Retinal pigment epithelial cell (primary cell): ENCODE measurements around the gene OXGR1.

Source experiments
- DNase-seq: peaks from one replicate; pipeline ENCODE4 v3.0.0-alpha.2; 2010; ENCODE audit warnings: low read depth
- H3K4me3 ChIP-seq: 2 replicates; pipeline ENCODE4 v1.5.1; 2011; ENCODE audit warnings: mild to moderate bottlenecking, low read length, control low read depth, moderate library complexity
- CTCF ChIP-seq: conservative IDR thresholded peaks from 2 replicates; pipeline ENCODE4 v1.5.1; 2011; ENCODE audit warnings: low read depth, low read length, control low read depth, inconsistent platforms

The OXGR1 gene

GRCh38 chr13:97023117-97023516, 28.8 kb upstream of the OXGR1 start:
- no peak for TF ChIP-seq CTCF
- H3K4me3 ChIP-seq, result no peak overlapping the region
- no peak for DNase-seq

GRCh38 chr13:97021241-97021640, 27.0 kb upstream of the OXGR1 start:
- DNase-seq, result no peak
- no peak overlapping the region for H3K4me3 ChIP-seq
- TF ChIP-seq CTCF, result no peak

GRCh38 chr13:97020689-97021240, 26.5 kb upstream of the OXGR1 start:
- TF ChIP-seq CTCF, result no peak
- no peak for DNase-seq
- H3K4me3 ChIP-seq, result no peak overlapping the region

GRCh38 chr13:97020194-97020593, 25.9 kb upstream of the OXGR1 start:
- DNase-seq, result no peak

GRCh38 chr13:97019236-97019635, 25.0 kb upstream of the OXGR1 start:
- no peak for TF ChIP-seq CTCF
- no peak overlapping the region for H3K4me3 ChIP-seq
- no peak for DNase-seq

More at GRCh38 chr13:97020194-97020593, 25.9 kb upstream of the OXGR1 start:
- H3K4me3 ChIP-seq, result no peak overlapping the region
- no peak for TF ChIP-seq CTCF

GRCh38 chr13:97018029-97018819, 23.9 kb upstream of the OXGR1 start:
- peak overlapping the region; percentile 49 for H3K4me3 ChIP-seq
- peak; percentile 92 for TF ChIP-seq CTCF
- no peak for DNase-seq

GRCh38 chr13:97017322-97017721, 23.0 kb upstream of the OXGR1 start:
- H3K4me3 ChIP-seq, result no peak overlapping the region
- DNase-seq, result no peak
- TF ChIP-seq CTCF, result no peak
